Ectodermal cell (in vitro differentiated cells): ENCODE measurements around the gene AXL.

Experiments
- H3K27ac ChIP-seq: 2 replicates; pipeline ENCODE4 v1.7.0; 2013; ENCODE audit warnings: mild to moderate bottlenecking, low read depth, low read length; ENCODE audit not compliant: insufficient read depth, poor library complexity, severe bottlenecking
- H3K27me3 ChIP-seq: 2 replicates; pipeline ENCODE4 v1.7.0; 2013; ENCODE audit warnings: mild to moderate bottlenecking, low read length; ENCODE audit not compliant: insufficient read depth, control insufficient read depth, poor library complexity, severe bottlenecking
- H3K36me3 ChIP-seq: one replicate; pipeline ENCODE4 v1.7.0; 2013; ENCODE audit warnings: low read length; ENCODE audit not compliant: control insufficient read depth, insufficient read depth
- H3K4me1 ChIP-seq: one replicate; pipeline ENCODE4 v1.7.0; 2013; ENCODE audit warnings: low read length; ENCODE audit not compliant: control insufficient read depth, insufficient read depth
- H3K4me3 ChIP-seq: 2 replicates; pipeline ENCODE4 v1.7.0; 2013; ENCODE audit warnings: low read depth, low read length, control low read depth; ENCODE audit not compliant: insufficient read depth
- H3K9me3 ChIP-seq: 2 replicates; pipeline ENCODE4 v1.7.0; 2013; ENCODE audit warnings: mild to moderate bottlenecking, low read length, moderate library complexity; ENCODE audit not compliant: control insufficient read depth
- WGBS, 2 experiments: methylation state at CpG; one replicate each; pipeline ENCODE4 v1.1.7; 2013; ENCODE audit warnings: missing lambda C conversion rate in 2 of 2; 5-methylcytosine and 5-hydroxymethylcytosine counted together

The AXL gene

GRCh38 chr19:41307954-41308449 lies 89.0 kb downstream of the AXL start:
- no peaks in the 10 kb centered on the region for H3K9me3 ChIP-seq
- no peak overlapping the region for H3K4me3 ChIP-seq
- peaks cover 28% of the 10 kb centered on the region for H3K36me3 ChIP-seq
- WGBS, 2 experiments = 82% methylated on average over 4 of the region's 4 CpGs
- H3K27ac ChIP-seq = peak overlapping the region; percentile 90
- H3K27me3 ChIP-seq = no peaks in the 10 kb centered on the region
- peaks cover 15% of the 10 kb centered on the region for H3K4me1 ChIP-seq

DNA sequence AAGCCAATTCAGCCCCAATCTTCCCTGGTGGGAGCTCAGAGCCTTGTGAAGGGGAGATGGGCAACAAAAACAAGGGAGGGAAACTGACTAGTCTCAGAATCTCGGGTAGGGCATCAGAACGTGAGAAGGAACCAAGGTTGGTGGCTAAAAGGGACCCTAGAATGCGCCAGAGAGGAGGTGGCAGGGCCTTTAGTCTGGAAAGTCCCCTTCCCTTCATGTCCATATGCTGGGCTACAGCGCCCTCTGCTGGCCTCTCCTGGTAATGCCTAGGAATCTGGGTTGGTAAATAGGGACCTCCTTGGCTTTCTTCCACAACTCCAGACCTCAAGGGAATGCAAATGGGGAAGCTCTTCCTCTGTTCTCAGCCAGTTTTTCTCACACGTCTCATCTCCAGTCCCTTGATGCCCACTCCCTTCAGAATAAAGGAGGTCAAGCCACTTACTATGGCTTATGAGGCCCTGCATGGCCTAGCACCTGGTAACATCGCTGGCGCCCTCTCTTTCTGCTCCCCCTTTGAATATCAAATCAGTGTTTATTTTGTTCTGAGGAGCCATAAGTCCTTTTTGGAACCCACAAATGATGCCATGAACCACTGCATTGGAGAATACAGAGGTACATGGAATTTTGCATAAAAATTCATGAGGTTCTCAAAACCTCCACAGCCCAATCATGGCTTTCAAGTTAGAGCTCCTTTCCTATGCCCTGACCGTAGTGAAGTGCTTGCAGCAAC lies 89.6 kb downstream of the AXL start:
- Histone ChIP-seq H3K27me3 (no peaks in the 10 kb centered on the region), H3K4me1 (peaks cover 15% of the 10 kb centered on the region), H3K4me3 (no peak overlapping the region), H3K9me3 (no peaks in the 10 kb centered on the region), H3K27ac (peak overlapping the region; percentile 90), H3K36me3 (peaks cover 31% of the 10 kb centered on the region)
- WGBS, 2 experiments = 38 to 40% methylated on average over 8 of the region's 8 CpGs

GRCh38 chr19:41309180-41310032 lies 90.4 kb downstream of the AXL start:
- 54 to 56% methylated on average over 26 of the region's 26 CpGs for WGBS, 2 experiments
- H3K4me3 ChIP-seq = peak overlapping the region; percentile 81
- peaks cover 26% of the 10 kb centered on the region for H3K36me3 ChIP-seq
- no peaks in the 10 kb centered on the region for H3K27me3 ChIP-seq
- peaks cover 15% of the 10 kb centered on the region for H3K4me1 ChIP-seq
- no peaks in the 10 kb centered on the region for H3K9me3 ChIP-seq
- peak overlapping the region; percentile 32 for H3K27ac ChIP-seq

- Histone ChIP-seq H3K36me3 (peaks cover 18% of the 10 kb centered on the region), H3K27ac (peak within 1 kb of the TSS; percentile 88), H3K4me3 (peak within 1 kb of the TSS; percentile 81), H3K9me3 (no peaks in the 10 kb centered on the region), H3K27me3 (no peaks in the 10 kb centered on the region), H3K4me1 (peaks cover 15% of the 10 kb centered on the region)
- 0% methylated on average over 47 of the region's 47 CpGs for WGBS, 2 experiments
Observed at GRCh38 chr19:41310033-41310831, 91.2 kb downstream of the AXL start, which contains the start of gene CCDC97. Gene CCDC97, plus strand, starts transcription at chr19:41310172. Its CDS starts 139 bp downstream, at chr19:41310311.

DNA sequence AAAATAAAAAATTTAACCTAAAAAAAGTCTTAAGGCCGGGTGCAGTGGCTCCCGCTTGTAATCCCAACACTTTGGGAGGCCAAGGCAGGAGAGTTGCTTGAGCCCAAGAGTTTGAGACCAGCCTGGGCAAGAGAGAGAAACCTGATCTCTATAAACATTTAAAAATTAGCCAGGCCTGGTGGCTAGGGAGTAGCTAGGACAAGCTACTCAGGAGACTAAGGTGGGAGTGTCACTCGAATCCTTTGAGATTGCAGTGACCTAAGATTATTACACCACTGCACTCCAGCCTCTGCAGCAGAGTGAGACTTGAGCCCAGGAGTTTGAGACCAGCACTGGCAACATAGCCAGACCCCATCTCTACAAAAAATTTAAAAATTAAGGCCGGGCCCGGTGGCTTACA lies 92.0 kb downstream of the AXL start:
- H3K4me3 ChIP-seq = peak overlapping the region; percentile 81
- H3K9me3 ChIP-seq = no peaks in the 10 kb centered on the region
- no peak overlapping the region for H3K27ac ChIP-seq
- no peaks in the 10 kb centered on the region for H3K27me3 ChIP-seq
- 82 to 83% methylated on average over 5 of the region's 5 CpGs for WGBS, 2 experiments
- peaks cover 16% of the 10 kb centered on the region for H3K36me3 ChIP-seq
- H3K4me1 ChIP-seq = peaks cover 15% of the 10 kb centered on the region
